CD4-positive, alpha-beta T cell treated with Interleukin-10 for 1 hour (primary cell): ENCODE data around the gene KLF6.
A peak's percentile ranks its signal among the peaks of the same experiment; 100 is the strongest.

Experiments used
- DNase-seq: peaks from one replicate; pipeline ENCODE4 v3.0.0-alpha.2; 2020

The KLF6 gene

GRCh38 chr10:3774018-3774813 is 10.8 kb downstream of the KLF6 start:
- DNase-seq = peak; percentile 71

- peak; percentile 71 for DNase-seq
These were observed 11.5 kb downstream of the KLF6 start for GRCh38 chr10:3773460-3774017.

DNA sequence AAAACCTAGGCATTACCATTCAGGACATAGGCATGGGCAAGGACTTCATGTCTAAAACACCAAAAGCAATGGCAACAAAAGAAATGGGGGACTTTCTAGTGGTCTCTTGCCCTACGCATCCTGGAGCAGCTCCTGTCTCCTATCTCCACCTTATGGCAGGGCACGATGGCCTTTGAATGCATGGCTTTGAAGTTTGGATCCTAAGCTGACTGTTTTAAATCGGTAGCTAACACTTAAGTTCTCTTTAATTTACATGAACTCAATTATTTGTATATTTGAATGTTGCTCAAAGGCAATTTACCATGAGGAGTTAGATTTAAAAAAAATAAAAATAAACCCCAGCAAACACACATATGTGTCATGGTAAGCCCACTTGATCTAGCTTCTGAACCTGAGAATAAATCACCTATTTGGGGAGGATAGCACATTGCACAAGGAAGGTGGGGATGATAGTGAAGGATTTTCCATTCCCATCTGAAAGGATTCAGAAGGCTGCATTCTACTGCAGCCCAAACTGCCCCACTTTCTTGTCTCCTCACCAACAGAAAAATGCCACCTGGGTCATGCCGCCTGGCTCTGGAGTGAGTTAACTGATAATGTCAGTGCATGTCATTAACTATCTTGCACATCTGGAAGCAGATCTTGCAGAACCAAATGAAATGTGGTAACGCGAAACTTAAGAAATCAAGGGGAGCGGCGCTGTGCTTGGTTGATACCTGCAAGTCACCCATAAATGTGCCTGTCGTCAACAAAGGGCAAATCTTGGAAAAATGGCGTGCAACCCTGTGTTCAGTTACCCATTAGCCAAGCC is 12.4 kb downstream of the KLF6 start:
- peak; percentile 65 for DNase-seq

DNA sequence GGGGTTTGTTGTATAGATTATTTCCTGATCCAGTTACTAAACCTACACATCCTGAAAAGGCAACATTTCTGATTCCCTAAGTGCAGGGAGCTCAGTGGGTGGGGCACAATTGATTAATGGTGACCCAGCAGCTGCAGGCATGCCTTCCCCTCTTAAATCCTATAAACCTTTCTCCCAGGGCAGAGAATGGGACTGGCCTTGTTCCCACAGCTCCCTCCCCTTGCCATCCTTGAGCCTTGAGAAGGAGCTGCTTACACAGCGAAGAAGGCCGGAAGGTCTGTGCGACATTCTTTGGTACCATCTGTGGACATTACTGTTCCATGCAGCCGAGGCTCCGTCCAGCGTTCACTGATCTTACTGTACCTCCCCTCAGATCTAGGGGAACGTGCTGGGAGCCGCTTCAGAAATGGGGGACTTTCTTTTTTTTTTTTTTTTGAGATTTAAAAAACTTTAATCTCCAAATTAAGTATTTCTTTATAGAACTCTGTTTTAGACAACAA is 14.3 kb downstream of the KLF6 start:
- peak; percentile 34 for DNase-seq

DNA sequence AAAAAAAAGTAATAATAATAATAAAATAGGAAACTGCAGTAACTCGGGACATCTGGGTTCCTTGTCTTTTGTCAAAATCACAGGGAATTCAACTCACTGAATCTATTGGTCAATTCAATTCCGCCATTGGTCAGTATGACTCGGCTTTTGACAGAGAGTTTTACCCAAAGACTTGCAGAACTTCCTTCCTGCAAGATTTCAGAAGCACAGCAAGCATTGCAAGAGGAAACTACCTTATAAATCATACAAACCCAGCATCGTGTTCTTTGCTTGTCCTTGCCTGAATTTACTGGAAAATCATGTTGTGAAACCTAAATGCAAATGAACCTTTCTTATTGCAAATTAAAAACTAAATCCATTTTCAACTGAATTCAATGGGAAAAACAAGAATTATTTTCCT is 15.5 kb downstream of the KLF6 start:
- peak; percentile 20 for DNase-seq

- peak; percentile 30 for DNase-seq
These were observed 18.8 kb downstream of the KLF6 start for GRCh38 chr10:3766046-3766756.

DNA sequence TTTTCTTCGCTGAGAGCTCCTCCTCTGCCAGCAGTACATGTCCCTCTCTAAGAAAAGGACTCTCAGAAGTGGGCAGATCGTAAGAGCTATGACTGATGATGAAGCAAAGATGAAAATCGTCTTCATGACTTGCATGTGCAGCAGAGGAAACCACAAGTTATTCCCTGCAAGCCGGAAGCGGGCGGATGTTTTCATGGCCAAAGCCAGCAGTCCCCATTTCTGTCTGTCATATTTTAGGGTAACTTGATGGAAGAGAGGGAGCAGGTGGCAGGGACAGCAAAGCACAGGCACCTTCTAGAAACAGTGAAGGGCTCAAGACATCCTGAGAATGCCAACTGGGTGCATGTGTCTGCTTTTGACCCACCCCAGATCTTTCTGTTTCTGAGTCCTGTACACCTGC is 19.9 kb downstream of the KLF6 start:
- peak; percentile 55 for DNase-seq

GRCh38 chr10:3764626-3765112 is 20.3 kb downstream of the KLF6 start:
- peak; percentile 20 for DNase-seq

GRCh38 chr10:3763852-3764625 is 21.0 kb downstream of the KLF6 start:
- DNase-seq = no peak

- DNase-seq = peak; percentile 18
These were observed 22.0 kb downstream of the KLF6 start for GRCh38 chr10:3763035-3763456.

DNA sequence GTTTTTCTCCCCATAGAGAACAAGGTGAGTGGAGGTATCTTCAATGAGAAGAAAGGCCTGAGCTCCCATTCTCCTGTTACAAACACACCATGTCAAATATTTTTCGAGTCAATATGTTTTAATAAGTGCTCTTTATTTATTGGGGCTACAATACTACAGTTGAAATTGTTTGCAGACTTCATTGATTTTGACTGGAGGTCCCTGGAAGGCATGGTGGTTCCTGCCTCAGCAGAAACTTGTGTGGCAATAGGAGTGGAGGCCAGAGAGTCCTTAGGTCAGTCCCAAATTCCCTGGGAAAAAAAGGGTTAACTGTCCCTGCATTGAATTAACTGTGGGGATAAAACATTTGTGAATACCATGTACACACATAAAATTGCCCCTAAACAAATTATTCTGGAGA is 22.7 kb downstream of the KLF6 start:
- DNase-seq = no peak

- DNase-seq = no peak
These were observed 23.1 kb downstream of the KLF6 start for GRCh38 chr10:3761904-3762303.

DNA sequence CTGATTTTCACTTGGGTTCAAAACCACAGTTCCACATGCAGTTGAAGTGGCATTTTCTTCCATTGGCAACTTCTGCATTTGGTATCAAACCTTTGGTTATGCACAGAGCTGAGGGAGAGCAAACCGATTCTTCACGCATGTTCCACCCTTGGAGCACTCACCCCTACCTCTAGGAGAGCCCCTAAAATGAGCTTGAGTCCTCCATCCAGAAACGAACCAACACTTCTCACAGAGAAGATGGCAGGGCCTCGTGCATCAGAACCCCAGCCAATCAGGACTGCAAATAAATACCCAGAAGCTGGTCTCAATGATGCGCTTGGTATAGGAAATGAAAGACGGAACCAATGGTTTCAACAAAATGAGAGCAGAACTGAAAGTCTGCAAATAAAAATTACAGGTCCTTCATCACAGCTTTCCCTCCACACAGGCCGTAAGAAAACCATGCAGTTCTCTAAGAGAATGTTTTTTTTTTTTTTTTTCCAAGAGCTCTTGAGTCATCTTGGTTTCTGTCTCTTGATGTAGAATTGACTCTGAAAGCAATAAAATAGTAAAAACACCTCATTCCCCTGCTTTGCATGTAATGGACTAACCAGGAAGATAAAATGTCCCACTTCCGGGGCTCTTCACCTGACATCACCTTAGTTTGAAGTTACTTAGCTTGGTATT is 23.9 kb downstream of the KLF6 start:
- peak; percentile 31 for DNase-seq

DNA sequence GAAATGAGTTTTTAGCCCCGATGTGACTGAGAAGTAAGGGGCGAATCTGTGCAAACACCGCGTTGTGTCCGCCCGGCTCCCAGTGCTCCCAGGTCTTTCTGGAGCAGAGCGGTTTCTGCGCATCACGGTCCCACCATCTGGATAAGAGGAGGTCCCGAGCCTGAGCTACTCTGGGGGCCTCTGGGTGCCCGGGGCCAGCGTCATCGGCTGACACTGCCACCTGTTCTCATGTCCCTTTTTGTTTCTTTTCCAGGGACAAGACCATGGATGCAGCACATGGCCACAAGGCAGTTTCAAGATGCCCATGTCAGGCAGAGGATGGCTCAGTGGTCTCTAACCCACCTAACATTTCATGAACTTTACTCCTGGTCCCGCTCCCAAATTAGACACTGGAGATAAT is 24.9 kb downstream of the KLF6 start:
- DNase-seq = no peak

GRCh38 chr10:3759397-3759796 is 25.6 kb downstream of the KLF6 start:
- DNase-seq = no peak

GRCh38 chr10:3758491-3758970 is 26.5 kb downstream of the KLF6 start:
- no peak for DNase-seq

DNA sequence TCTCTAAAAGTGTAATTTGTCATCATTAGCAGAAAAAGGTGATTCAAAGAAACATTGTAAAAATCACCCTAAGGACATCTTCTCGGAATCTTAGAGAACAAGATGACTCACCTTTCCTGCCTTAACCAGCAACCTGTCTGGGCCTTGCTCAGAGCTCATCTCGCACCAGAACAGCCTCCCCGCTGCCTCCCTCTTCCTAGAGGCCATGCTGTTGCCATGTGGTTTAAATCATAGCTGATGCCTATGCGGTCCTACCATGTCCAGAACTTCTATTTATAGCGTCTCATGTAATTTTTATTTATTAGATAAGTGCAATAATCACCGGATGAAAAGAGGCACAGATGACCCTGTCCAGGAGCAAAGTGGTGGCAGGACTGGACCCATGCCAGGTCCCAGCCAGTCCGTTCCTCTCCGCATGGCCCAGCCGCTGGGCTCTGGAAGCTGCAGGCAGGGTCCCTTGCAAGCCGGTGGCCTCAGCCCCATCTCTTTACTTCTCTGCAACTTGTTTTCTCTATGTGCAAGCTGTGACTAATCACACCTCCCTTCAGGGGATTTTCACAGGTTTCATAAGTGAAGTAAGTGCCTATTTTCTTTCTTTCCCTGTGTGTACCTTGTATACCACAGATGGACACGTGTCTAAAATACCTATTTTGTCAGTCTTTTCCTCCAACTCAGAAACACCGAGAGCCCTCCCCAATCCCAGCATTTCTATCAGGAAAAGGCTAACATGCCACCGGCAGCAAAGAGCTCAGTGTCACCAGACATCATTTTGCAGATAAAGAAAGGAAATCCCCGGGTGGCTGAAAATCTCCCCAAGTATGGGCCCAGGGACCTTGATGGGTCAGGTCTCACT is 27.1 kb downstream of the KLF6 start:
- peak; percentile 79 for DNase-seq

DNA sequence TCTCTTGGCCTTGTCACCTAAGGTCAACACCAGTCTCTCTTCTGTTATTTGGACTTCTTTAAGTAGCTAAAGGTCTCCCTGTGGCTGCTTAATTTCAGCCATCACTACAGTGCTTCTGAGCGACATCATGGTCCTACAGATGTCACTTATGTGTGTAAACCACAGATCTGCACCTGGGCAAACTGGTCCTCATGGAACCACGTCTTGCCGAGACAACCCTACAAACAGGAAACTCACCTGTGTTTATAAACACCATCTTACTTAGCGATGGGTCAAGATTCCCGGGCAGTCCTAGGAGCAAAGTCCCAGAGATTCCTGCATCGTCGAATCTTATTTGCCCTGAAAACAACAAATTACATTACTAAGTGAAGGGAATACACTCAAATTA is 27.8 kb downstream of the KLF6 start:
- no peak for DNase-seq

GRCh38 chr10:3756360-3756740 is 28.7 kb downstream of the KLF6 start:
- DNase-seq = no peak
